ENCODE results near the gene TTLL13. TPM values are rescaled to one million over a fixed set of nuclear protein-coding genes. Genes with fewer than 3 reads are reported as not detected.

TTLL13 gene, protein sequence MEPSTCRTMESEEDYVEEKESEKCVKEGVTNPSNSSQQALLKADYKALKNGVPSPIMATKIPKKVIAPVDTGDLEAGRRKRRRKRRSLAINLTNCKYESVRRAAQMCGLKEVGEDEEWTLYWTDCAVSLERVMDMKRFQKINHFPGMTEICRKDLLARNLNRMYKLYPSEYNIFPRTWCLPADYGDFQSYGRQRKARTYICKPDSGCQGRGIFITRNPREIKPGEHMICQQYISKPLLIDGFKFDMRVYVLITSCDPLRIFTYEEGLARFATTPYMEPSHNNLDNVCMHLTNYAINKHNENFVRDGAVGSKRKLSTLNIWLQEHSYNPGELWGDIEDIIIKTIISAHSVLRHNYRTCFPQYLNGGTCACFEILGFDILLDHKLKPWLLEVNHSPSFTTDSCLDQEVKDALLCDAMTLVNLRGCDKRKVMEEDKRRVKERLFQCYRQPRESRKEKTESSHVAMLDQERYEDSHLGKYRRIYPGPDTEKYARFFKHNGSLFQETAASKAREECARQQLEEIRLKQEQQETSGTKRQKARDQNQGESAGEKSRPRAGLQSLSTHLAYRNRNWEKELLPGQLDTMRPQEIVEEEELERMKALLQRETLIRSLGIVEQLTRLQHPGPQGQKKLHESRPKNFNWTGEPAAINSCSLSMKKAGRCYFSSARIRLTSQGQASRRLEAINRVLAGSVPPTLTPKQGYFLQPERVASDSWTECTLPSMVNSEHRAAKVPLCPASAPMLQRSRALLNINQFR
- total RNA-seq (2021; ENCODE audit: unreplicated experiment) (0.39 TPM), Bru-seq, nascent RNA (percentile 32 among the genes with signal in this experiment), BruChase-seq, experiment 1, labeled RNA remaining after a 2-hour chase (percentile 33 among the genes with signal in this experiment), BruChase-seq, experiment 2, labeled RNA remaining after a 6-hour chase (percentile 47 among the genes with signal in this experiment)
- polyA plus RNA-seq (2012; ENCODE audit: insufficient read length) = 0.17 TPM
- long read RNA-seq = 0 reads

GRCh38 chr15:90249203-90249863 is at the start of gene TTLL13:
TTLL13 (plus strand) TSS chr15:90249556; CDS start chr15:90250631, 1,075 bp downstream.
- Histone ChIP-seq H3K4me1 (ENCODE audit: control insufficient read depth, insufficient read depth, low read length) (peaks cover 10% of the 10 kb centered on the region), H3K9me3 (ENCODE audit: control insufficient read depth, insufficient read depth, low read depth, low read length) (no peaks in the 10 kb centered on the region), H3K4me3 (ENCODE audit: low read depth in 2 of 2, low read length in 2 of 2) (peak within 1 kb of the TSS; percentile 59 to 83), H3K27ac (ENCODE audit: low read length) (peak within 1 kb of the TSS; percentile 68), H3K27me3 (ENCODE audit: control insufficient read depth, insufficient read depth, low read length) (no peaks in the 10 kb centered on the region), H3K36me3 (ENCODE audit: control insufficient read depth, insufficient read depth, low read length) (no peaks in the 10 kb centered on the region)
- peak; percentile 96 for ATAC-seq
- in situ Hi-C loops (cut with HindIII; ENCODE audit: low pct_unique_long_range_greater_than_20kb, low sequenced_read_pairs) = no loop called here
- BruUV-seq (replicated peaks) = no TSS peak
- DNase-seq (ENCODE audit: low read depth, low spot score) = no peak
- POLR2A ChIA-PET = interaction anchor here (0.6 to 2.5 kb wide), 7 partner anchors 12 to 331 kb away, joined by 3 to 8 read pairs (median 6); partner anchors contain the start of genes CIB1 and GDPGP1
- CTCF ChIA-PET = interaction anchor here (0.5 to 1.8 kb wide), 5 partner anchors 26 to 106 kb away, joined by 3 to 8 read pairs (median 5); no protein-coding TSS in a partner anchor
- peak; percentile 70 for TF ChIP-seq POLR2AphosphoS5 (IDR thresholded peaks at IDR 0.05; ENCODE audit: low read depth, low read length)
- TF ChIP-seq, protein P1, sequence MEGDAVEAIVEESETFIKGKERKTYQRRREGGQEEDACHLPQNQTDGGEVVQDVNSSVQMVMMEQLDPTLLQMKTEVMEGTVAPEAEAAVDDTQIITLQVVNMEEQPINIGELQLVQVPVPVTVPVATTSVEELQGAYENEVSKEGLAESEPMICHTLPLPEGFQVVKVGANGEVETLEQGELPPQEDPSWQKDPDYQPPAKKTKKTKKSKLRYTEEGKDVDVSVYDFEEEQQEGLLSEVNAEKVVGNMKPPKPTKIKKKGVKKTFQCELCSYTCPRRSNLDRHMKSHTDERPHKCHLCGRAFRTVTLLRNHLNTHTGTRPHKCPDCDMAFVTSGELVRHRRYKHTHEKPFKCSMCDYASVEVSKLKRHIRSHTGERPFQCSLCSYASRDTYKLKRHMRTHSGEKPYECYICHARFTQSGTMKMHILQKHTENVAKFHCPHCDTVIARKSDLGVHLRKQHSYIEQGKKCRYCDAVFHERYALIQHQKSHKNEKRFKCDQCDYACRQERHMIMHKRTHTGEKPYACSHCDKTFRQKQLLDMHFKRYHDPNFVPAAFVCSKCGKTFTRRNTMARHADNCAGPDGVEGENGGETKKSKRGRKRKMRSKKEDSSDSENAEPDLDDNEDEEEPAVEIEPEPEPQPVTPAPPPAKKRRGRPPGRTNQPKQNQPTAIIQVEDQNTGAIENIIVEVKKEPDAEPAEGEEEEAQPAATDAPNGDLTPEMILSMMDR (IDR thresholded peaks at IDR 0.05) = no peak
- intact Hi-C loops (cut with micrococcal nuclease; ENCODE audit: unreplicated experiment) = no loop called here

DNA sequence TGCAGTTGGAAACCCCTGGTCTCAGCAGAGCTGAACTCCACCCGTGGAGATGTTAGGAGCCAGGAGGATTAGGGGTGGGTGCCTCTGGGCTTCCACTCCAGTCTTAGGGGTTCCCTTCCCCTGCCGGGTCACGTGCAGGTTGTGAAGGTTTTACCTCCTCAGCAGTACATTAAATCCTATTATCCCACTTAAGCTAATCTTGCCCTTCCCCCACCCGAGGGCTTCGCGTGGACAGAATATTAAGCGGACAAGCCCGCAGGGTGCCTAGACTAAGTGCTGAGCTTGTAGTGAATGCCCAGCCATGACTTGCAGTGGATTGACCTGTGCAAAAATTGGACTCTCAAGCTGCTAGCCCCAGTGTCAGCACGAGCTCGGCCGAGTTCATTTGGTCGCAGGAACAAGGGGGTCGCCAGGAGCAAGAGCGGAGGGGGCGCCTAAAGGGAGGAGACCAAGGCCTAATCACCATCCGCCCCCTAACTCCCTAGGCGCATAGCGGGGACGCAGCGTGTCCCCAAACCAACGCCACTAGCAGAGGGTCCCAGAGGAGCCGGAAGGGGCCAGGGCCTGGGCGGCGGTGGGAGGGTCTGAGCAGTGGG is 48.7 kb upstream of the TTLL13 start:
- in situ Hi-C loops (cut with HindIII; ENCODE audit: low pct_unique_long_range_greater_than_20kb, low sequenced_read_pairs) (no loop called here), intact Hi-C loops (cut with micrococcal nuclease; ENCODE audit: unreplicated experiment) (no loop called here)
- H3K27ac ChIP-seq (ENCODE audit: low read length) = peak overlapping the region; percentile 98
- TF ChIP-seq REST (IDR thresholded peaks at IDR 0.05; ENCODE audit: insufficient read depth in 1 of 2, low read depth in 2 of 2, low read length in 1 of 2) = no peak
- TF ChIP-seq POLR2AphosphoS5 (IDR thresholded peaks at IDR 0.05; ENCODE audit: low read depth, low read length) = no peak
- no peaks in the 10 kb centered on the region for H3K27me3 ChIP-seq (ENCODE audit: control insufficient read depth, insufficient read depth, low read length)
- H3K4me3 ChIP-seq (ENCODE audit: low read depth in 2 of 2, low read length in 2 of 2) = peak overlapping the region; percentile 87 to 100
- ATAC-seq (peak; percentile 32), DNase-seq (ENCODE audit: low read depth, low spot score) (no peak)
- no TSS peak for BruUV-seq (replicated peaks)
- POLR2A ChIA-PET = interaction anchor here (0.7 to 2.5 kb wide), 11 partner anchors 9 to 57 kb away, joined by 3 to 18 read pairs (median 5); no protein-coding TSS in a partner anchor
- CTCF ChIA-PET = interaction anchor here (0.6 to 0.7 kb wide), 3 partner anchors 13 to 20 kb away, joined by 3 to 7 read pairs (median 4); no protein-coding TSS in a partner anchor
- no peaks in the 10 kb centered on the region for H3K9me3 ChIP-seq (ENCODE audit: control insufficient read depth, insufficient read depth, low read depth, low read length)
- H3K36me3 ChIP-seq (ENCODE audit: control insufficient read depth, insufficient read depth, low read length) = 0 out of 2 replicates have a peak, but pooled peaks cover 8% of the 10 kb centered on the region
- peaks cover 40% of the 10 kb centered on the region for H3K4me1 ChIP-seq (ENCODE audit: control insufficient read depth, insufficient read depth, low read length)
